ENCODE data around the gene MRPS33. TPM values are rescaled to one million over a fixed set of nuclear protein-coding genes. Genes with fewer than 3 reads are reported as not detected.

MRPS33 gene
- total and polyA plus RNA-seq, 2 of the 8 experiments (the other 6 are each of a cell fraction or from before 2014, with no cell fraction given): 22.9 to 62.6 TPM

- TF ChIP-seq JUND (IDR thresholded peaks at IDR 0.05; ENCODE audit: low read length) (no peak), HDAC6 (IDR thresholded peaks at IDR 0.05; ENCODE audit: low read depth, low read length) (no peak), MAFK (IDR thresholded peaks at IDR 0.05; ENCODE audit: low read depth, low read length) (no peak), FOSL1 (IDR thresholded peaks at IDR 0.05; ENCODE audit: insufficient read depth, low read depth, low read length) (no peak), TBP (IDR thresholded peaks at IDR 0.05; ENCODE audit: low read depth, low read length) (no peak)
These were observed 47.3 kb downstream of the MRPS33 start (continued) for GRCh38 chr7:140967438-140967837.

All from H1 (cell line).